ENCODE results near the gene ZBTB48. TPM values are rescaled to one million over a fixed set of nuclear protein-coding genes. Genes with fewer than 3 reads are reported as not detected.

The ZBTB48 gene
- polyA plus RNA-seq (2013, experiment 1 of 2) = 16.3 TPM
- polyA plus RNA-seq (2013, experiment 2 of 2) = 12.2 TPM

DNA sequence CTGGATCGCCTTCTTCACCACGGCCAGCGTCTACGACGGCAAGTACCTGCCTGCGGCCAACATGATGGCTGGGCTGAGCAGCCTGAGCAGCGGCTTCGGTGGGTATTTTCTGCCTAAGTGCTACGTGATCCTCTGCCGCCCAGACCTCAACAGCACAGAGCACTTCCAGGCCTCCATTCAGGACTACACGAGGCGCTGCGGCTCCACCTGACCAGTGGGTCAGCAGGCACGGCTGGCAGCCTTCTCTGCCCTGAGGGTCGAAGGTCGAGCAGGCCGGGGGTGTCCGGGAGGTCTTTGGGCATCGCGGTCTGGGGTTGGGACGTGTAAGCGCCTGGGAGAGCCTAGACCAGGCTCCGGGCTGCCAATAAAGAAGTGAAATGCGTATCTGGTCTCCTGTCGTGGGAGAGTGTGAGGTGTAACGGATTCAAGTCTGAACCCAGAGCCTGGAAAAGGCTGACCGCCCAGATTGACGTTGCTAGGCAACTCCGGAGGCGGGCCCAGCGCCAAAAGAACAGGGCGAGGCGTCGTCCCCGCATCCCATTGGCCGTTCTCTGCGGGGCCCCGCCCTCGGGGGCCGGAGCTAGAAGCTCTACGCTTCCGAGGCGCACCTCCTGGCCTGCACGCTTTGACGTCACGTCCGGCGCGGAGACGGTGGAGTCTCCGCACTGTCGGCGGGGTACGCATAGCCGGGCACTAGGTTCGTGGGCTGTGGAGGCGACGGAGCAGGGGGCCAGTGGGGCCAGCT is at the start of gene ZBTB48:
ZBTB48 (plus strand) TSS at position 621 of the 745 bp plus-strand sequence. CDS start 616 bp downstream, outside the sequence.
- Histone ChIP-seq H3K4me1 (ENCODE audit: insufficient read depth, low read length) (peaks cover 5% of the 10 kb centered on the region; the same call in 1 of the 2 replicates), H3K9ac (ENCODE audit: low read depth, low read length) (peak within 1 kb of the TSS; percentile 53)

GRCh38 chr1:6530504-6531160 is 49.2 kb upstream of the ZBTB48 start:
- 96% methylated on average over 13 of the region's 13 CpGs for WGBS
- Histone ChIP-seq H3K27me3 (ENCODE audit: insufficient read depth, low read length) (no peaks in the 10 kb centered on the region), H3K4me3 (ENCODE audit: low read length) (no peak overlapping the region), H3K36me3 (ENCODE audit: insufficient read depth, low read length) (peaks cover 82% of the 10 kb centered on the region), H3K4me1 (ENCODE audit: insufficient read depth, low read length) (no peaks in the 10 kb centered on the region), H3K9ac (ENCODE audit: low read depth, low read length) (no peak overlapping the region), H3K9me3 (ENCODE audit: insufficient read depth, low read depth, low read length) (no peaks in the 10 kb centered on the region), H3K27ac (ENCODE audit: low read depth, low read length) (no peak overlapping the region)

More for the DNA sequence above, at the start of gene ZBTB48:
- WGBS = 18% methylated on average over 58 of the region's 58 CpGs
- Histone ChIP-seq H3K27ac (ENCODE audit: low read depth, low read length) (peak within 1 kb of the TSS; percentile 39), H3K4me3 (ENCODE audit: low read length) (peak within 1 kb of the TSS; percentile 72), H3K9me3 (ENCODE audit: insufficient read depth, low read depth, low read length) (no peaks in the 10 kb centered on the region), H3K27me3 (ENCODE audit: insufficient read depth, low read length) (peaks cover 2% of the 10 kb centered on the region; the same call in 1 of the 2 replicates), H3K36me3 (ENCODE audit: insufficient read depth, low read length) (no peaks in the 10 kb centered on the region)

- Histone ChIP-seq H3K27me3 (ENCODE audit: insufficient read depth, low read length) (no peaks in the 10 kb centered on the region), H3K4me3 (ENCODE audit: low read length) (no peak overlapping the region), H3K27ac (ENCODE audit: low read depth, low read length) (no peak overlapping the region), H3K9me3 (ENCODE audit: insufficient read depth, low read depth, low read length) (no peaks in the 10 kb centered on the region), H3K36me3 (ENCODE audit: insufficient read depth, low read length) (peaks cover 77% of the 10 kb centered on the region), H3K4me1 (ENCODE audit: insufficient read depth, low read length) (no peaks in the 10 kb centered on the region), H3K9ac (ENCODE audit: low read depth, low read length) (no peak overlapping the region)
- WGBS = 91% methylated on average over 5 of the region's 5 CpGs
Measured at GRCh38 chr1:6531996-6532395, 47.8 kb upstream of the ZBTB48 start.

DNA sequence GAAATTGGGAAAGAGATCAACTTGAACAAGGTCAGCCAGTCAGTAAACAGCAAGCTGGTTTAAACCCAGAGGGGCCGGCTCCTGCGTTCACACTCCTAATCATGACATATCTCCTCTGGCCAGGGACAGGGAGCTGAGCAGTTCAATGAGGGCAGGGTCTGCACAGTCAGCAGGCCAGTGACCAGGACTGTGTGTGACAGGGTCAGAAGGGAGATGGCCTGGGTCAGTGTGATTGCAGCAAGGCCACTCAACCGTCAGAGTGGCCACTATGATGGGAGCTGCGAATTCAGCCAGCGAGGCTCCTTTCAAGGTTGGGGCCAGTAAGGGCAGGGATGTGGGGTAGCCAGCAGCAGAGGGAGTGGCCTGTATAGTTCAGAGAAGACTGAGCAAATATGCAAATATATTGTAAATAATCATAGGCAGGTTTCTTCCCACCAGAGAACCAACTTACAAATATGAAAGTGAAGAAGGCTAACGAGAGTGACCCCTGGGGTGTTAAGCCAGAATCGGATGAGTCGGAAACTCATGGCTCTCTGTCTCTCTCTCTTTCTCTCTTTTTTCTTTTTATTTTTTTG is 45.5 kb upstream of the ZBTB48 start:
- Histone ChIP-seq H3K27me3 (ENCODE audit: insufficient read depth, low read length) (no peaks in the 10 kb centered on the region), H3K9me3 (ENCODE audit: insufficient read depth, low read depth, low read length) (no peaks in the 10 kb centered on the region), H3K27ac (ENCODE audit: low read depth, low read length) (no peak overlapping the region), H3K36me3 (ENCODE audit: insufficient read depth, low read length) (peaks cover 75% of the 10 kb centered on the region), H3K4me3 (ENCODE audit: low read length) (no peak overlapping the region), H3K9ac (ENCODE audit: low read depth, low read length) (no peak overlapping the region), H3K4me1 (ENCODE audit: insufficient read depth, low read length) (no peaks in the 10 kb centered on the region)
- WGBS = 90% methylated on average over 8 of the region's 8 CpGs

- no peaks in the 10 kb centered on the region for H3K9me3 ChIP-seq (ENCODE audit: insufficient read depth, low read depth, low read length)
- no peak overlapping the region for H3K9ac ChIP-seq (ENCODE audit: low read depth, low read length)
- H3K36me3 ChIP-seq (ENCODE audit: insufficient read depth, low read length) = peaks cover 70% of the 10 kb centered on the region
- no peak overlapping the region for H3K27ac ChIP-seq (ENCODE audit: low read depth, low read length)
- H3K4me1 ChIP-seq (ENCODE audit: insufficient read depth, low read length) = no peaks in the 10 kb centered on the region
- H3K4me3 ChIP-seq (ENCODE audit: low read length) = no peak overlapping the region
- WGBS = 94% methylated on average over 4 of the region's 4 CpGs
- no peaks in the 10 kb centered on the region for H3K27me3 ChIP-seq (ENCODE audit: insufficient read depth, low read length)
Measured at GRCh38 chr1:6535214-6535613, 44.6 kb upstream of the ZBTB48 start.

DNA sequence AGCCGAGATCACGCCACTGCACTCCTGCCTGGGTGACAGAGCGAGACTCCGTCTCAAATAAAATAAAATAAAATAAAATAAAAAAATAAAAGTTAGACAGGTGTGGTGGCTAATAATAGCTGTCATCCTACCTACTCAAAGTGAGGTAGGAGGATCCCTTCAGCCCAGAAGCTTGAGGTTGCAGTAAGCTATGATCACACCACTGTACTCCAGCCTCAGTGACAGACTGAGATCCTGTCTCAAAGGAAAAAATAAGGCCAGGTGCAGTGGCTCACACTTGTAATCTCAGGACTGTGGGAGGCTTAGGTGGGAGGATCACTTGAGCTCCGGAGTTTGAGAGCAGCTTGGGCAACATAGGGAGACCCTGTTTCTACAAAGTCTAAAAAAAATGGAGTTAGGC is 43.5 kb upstream of the ZBTB48 start:
- peaks cover 72% of the 10 kb centered on the region for H3K36me3 ChIP-seq (ENCODE audit: insufficient read depth, low read length)
- H3K4me1 ChIP-seq (ENCODE audit: insufficient read depth, low read length) = no peaks in the 10 kb centered on the region
- H3K9ac ChIP-seq (ENCODE audit: low read depth, low read length) = no peak overlapping the region
- H3K27me3 ChIP-seq (ENCODE audit: insufficient read depth, low read length) = no peaks in the 10 kb centered on the region
- H3K9me3 ChIP-seq (ENCODE audit: insufficient read depth, low read depth, low read length) = no peaks in the 10 kb centered on the region
- H3K4me3 ChIP-seq (ENCODE audit: low read length) = no peak overlapping the region
- 88% methylated on average over 2 of the region's 5 CpGs for WGBS
- no peak overlapping the region for H3K27ac ChIP-seq (ENCODE audit: low read depth, low read length)

- no peak overlapping the region for H3K27ac ChIP-seq (ENCODE audit: low read depth, low read length)
- 82% methylated on average over 2 of the region's 3 CpGs for WGBS
- H3K36me3 ChIP-seq (ENCODE audit: insufficient read depth, low read length) = peaks cover 66% of the 10 kb centered on the region
Measured at GRCh38 chr1:6538956-6539355, 40.8 kb upstream of the ZBTB48 start.

GRCh38 chr1:6544831-6545230 is 35.0 kb upstream of the ZBTB48 start:
- Histone ChIP-seq H3K9me3 (ENCODE audit: insufficient read depth, low read depth, low read length) (no peaks in the 10 kb centered on the region), H3K9ac (ENCODE audit: low read depth, low read length) (no peak overlapping the region), H3K36me3 (ENCODE audit: insufficient read depth, low read length) (peaks cover 88% of the 10 kb centered on the region), H3K27ac (ENCODE audit: low read depth, low read length) (no peak overlapping the region), H3K4me3 (ENCODE audit: low read length) (no peak overlapping the region), H3K4me1 (ENCODE audit: insufficient read depth, low read length) (no peaks in the 10 kb centered on the region), H3K27me3 (ENCODE audit: insufficient read depth, low read length) (no peaks in the 10 kb centered on the region)
- WGBS = 99% methylated on average over 3 of the region's 3 CpGs

More at GRCh38 chr1:6538956-6539355, 40.8 kb upstream of the ZBTB48 start:
- no peaks in the 10 kb centered on the region for H3K9me3 ChIP-seq (ENCODE audit: insufficient read depth, low read depth, low read length)
- H3K4me3 ChIP-seq (ENCODE audit: low read length) = no peak overlapping the region
- no peaks in the 10 kb centered on the region for H3K4me1 ChIP-seq (ENCODE audit: insufficient read depth, low read length)
- H3K27me3 ChIP-seq (ENCODE audit: insufficient read depth, low read length) = no peaks in the 10 kb centered on the region
- no peak overlapping the region for H3K9ac ChIP-seq (ENCODE audit: low read depth, low read length)

DNA sequence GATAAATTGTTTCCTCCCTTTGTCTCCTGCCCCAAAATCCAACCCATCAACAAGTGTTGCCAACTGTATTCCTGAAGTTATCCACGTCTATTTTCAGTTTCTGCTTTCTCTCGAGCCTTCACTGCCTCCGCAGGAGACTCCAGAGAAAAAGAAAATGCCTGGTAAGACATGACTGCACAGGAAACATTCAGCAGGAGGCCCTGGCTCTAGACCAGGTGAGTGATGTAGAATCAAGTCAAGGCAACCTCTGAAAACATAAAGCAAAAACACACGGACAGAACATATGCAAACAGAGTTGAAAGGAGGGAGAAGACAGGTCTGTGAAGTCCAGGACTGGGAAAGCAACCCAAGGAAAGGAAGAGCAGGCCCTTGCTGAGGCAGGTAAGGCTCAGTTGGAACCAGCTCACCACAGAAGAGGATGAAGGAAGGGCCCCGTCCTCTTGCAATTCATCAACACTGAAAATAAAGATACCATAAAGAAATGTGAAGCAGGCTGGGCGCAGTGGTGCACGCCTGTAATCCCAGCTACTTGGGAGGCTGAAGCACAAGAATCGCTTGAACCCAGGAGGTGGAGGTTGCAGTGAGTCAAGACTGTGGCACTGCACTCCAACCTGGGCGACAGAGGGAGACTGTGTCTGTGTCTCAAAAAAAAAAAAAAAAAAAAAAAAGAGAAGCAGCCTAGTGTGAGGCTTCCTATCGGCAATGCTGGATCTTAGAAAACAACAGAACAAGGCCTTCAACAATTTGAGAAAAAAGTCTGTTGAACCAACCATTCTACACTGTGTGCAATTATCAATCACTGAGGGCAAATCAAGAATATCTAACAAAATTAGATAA is 34.3 kb upstream of the ZBTB48 start:
- whole genome bisulfite sequencing = 84% methylated on average over 9 of the region's 10 CpGs
- Histone ChIP-seq H3K4me1 (ENCODE audit: insufficient read depth, low read length) (no peaks in the 10 kb centered on the region), H3K9me3 (ENCODE audit: insufficient read depth, low read depth, low read length) (no peaks in the 10 kb centered on the region), H3K9ac (ENCODE audit: low read depth, low read length) (no peak overlapping the region), H3K27me3 (ENCODE audit: insufficient read depth, low read length) (no peaks in the 10 kb centered on the region), H3K4me3 (ENCODE audit: low read length) (no peak overlapping the region), H3K36me3 (ENCODE audit: insufficient read depth, low read length) (peaks cover 91% of the 10 kb centered on the region), H3K27ac (ENCODE audit: low read depth, low read length) (no peak overlapping the region)

GRCh38 chr1:6546326-6546725 is 33.5 kb upstream of the ZBTB48 start:
- H3K9ac ChIP-seq (ENCODE audit: low read depth, low read length) = no peak overlapping the region
- H3K9me3 ChIP-seq (ENCODE audit: insufficient read depth, low read depth, low read length) = no peaks in the 10 kb centered on the region
- no peaks in the 10 kb centered on the region for H3K4me1 ChIP-seq (ENCODE audit: insufficient read depth, low read length)
- no peak overlapping the region for H3K4me3 ChIP-seq (ENCODE audit: low read length)
- H3K36me3 ChIP-seq (ENCODE audit: insufficient read depth, low read length) = peaks cover 88% of the 10 kb centered on the region
- H3K27me3 ChIP-seq (ENCODE audit: insufficient read depth, low read length) = no peaks in the 10 kb centered on the region
- 93% methylated on average over 5 of the region's 5 CpGs for WGBS
- H3K27ac ChIP-seq (ENCODE audit: low read depth, low read length) = no peak overlapping the region

All from HUES64 (cell line).